ENCODE measurements around the gene GIPC1. TPM values are rescaled to one million over a fixed set of nuclear protein-coding genes. Genes with fewer than 3 reads are reported as not detected.
"Not testable (repeated sequence)": the region's sequence is repeated elsewhere in the genome, so short reads cannot be mapped to it uniquely, and the experiment has no call there.

Gene GIPC1
- total RNA-seq, 2 experiments from 2014 or later: 17.3 to 19.6 TPM

- DNase-seq (no peak), ATAC-seq (no peak)
- TF ChIP-seq, protein P1, sequence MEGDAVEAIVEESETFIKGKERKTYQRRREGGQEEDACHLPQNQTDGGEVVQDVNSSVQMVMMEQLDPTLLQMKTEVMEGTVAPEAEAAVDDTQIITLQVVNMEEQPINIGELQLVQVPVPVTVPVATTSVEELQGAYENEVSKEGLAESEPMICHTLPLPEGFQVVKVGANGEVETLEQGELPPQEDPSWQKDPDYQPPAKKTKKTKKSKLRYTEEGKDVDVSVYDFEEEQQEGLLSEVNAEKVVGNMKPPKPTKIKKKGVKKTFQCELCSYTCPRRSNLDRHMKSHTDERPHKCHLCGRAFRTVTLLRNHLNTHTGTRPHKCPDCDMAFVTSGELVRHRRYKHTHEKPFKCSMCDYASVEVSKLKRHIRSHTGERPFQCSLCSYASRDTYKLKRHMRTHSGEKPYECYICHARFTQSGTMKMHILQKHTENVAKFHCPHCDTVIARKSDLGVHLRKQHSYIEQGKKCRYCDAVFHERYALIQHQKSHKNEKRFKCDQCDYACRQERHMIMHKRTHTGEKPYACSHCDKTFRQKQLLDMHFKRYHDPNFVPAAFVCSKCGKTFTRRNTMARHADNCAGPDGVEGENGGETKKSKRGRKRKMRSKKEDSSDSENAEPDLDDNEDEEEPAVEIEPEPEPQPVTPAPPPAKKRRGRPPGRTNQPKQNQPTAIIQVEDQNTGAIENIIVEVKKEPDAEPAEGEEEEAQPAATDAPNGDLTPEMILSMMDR (IDR thresholded peaks at IDR 0.05): no peak
- Mint-ChIP-seq H3K4me3 (no peak overlapping the region), H3K27me3 (peaks cover 2% of the 10 kb centered on the region), H3K27ac (no peak overlapping the region), H3K4me1 (ENCODE audit: low read depth) (peaks cover 8% of the 10 kb centered on the region), H3K9me3 (no peaks in the 10 kb centered on the region), H3K36me3 (ENCODE audit: low read depth) (peaks cover 18% of the 10 kb centered on the region)
- ChIA-PET CTCF (interaction anchor here (1.0 to 2.3 kb wide), 6 partner anchors 11 to 40 kb away, joined by 3 to 16 read pairs (median 4); partner anchors contain the start of gene PKN1), POLR2A (interaction anchor here (1.1 to 1.6 kb wide), 3 partner anchors 11 to 51 kb away, joined by 3 to 4 read pairs (median 4); partner anchors contain the start of gene DNAJB1)
- intact Hi-C loops (cut with micrococcal nuclease): no loop called here
Measured at GRCh38 chr19:14467816-14468215, 28.1 kb downstream of the GIPC1 start.

- Mint-ChIP-seq H3K9me3 (no peaks in the 10 kb centered on the region), H3K36me3 (ENCODE audit: low read depth) (peaks cover 22% of the 10 kb centered on the region), H3K27me3 (no peaks in the 10 kb centered on the region), H3K4me3 (no peak overlapping the region), H3K27ac (no peak overlapping the region), H3K4me1 (ENCODE audit: low read depth) (peaks cover 5% of the 10 kb centered on the region)
- TF ChIP-seq, protein P1 (IDR thresholded peaks at IDR 0.05): no peak
- ATAC-seq (no peak), DNase-seq (no peak)
- POLR2A ChIA-PET: interaction anchor here (1.6 kb wide), 1 partner anchor 51 kb away, joined by 4 read pairs; the partner anchor contains the start of gene DNAJB1
- intact Hi-C loops (cut with micrococcal nuclease): no loop called here
- CTCF ChIA-PET: interaction anchor here (1.0 to 2.3 kb wide), 5 partner anchors 11 to 40 kb away, joined by 3 to 16 read pairs (median 3); no protein-coding TSS in a partner anchor
Measured at GRCh38 chr19:14467391-14467790, 28.5 kb downstream of the GIPC1 start.

GRCh38 chr19:14463747-14464146, 32.2 kb downstream of the GIPC1 start:
- no peak overlapping the region for H3K4me3 Mint-ChIP-seq

GRCh38 chr19:14462401-14462800, 33.5 kb downstream of the GIPC1 start:
- peaks cover 32% of the 10 kb centered on the region for H3K36me3 Mint-ChIP-seq (ENCODE audit: low read depth)
- CTCF ChIA-PET; H3K27me3 Mint-ChIP-seq; POLR2A ChIA-PET; ATAC-seq; intact Hi-C loops (cut with micrococcal nuclease); DNase-seq; H3K27ac Mint-ChIP-seq; H3K4me1 Mint-ChIP-seq (ENCODE audit: low read depth); H3K9me3 Mint-ChIP-seq; H3K4me3 Mint-ChIP-seq: not testable (repeated sequence)

More at GRCh38 chr19:14463747-14464146, 32.2 kb downstream of the GIPC1 start:
- intact Hi-C loops (cut with micrococcal nuclease): no loop called here
- ChIA-PET POLR2A (no interaction called here), CTCF (no interaction called here)
- TF ChIP-seq, protein P1 (IDR thresholded peaks at IDR 0.05): no peak
- Mint-ChIP-seq H3K27ac (no peak overlapping the region), H3K9me3 (no peaks in the 10 kb centered on the region), H3K36me3 (ENCODE audit: low read depth) (peaks cover 34% of the 10 kb centered on the region), H3K4me1 (ENCODE audit: low read depth) (peaks cover 9% of the 10 kb centered on the region), H3K27me3 (no peaks in the 10 kb centered on the region)
- ATAC-seq (no peak), DNase-seq (no peak)

DNA sequence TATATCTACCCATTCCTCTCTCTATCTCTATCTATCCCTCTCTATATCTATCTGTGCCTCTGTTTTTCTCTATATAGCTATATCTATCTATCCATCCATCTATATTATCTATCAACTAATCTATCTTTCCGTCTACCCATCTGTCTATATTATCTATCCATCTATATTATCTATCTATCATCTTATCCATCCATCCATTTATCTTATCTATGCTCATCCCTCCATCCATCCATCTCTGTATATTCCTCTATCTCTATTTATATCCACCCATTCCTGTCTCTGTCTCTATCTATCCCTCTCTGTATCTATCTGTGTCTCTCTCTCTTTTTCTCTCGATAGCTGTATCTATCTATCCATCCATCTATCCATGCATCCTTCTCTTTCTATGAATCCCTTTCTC, 35.0 kb downstream of the GIPC1 start:
- POLR2A ChIA-PET: no interaction called here
- CTCF ChIA-PET: interaction anchor here (0.7 to 4.3 kb wide), 2 partner anchors 19 to 263 kb away, joined by 3 to 20 read pairs; no protein-coding TSS in a partner anchor
- peaks cover 31% of the 10 kb centered on the region for H3K36me3 Mint-ChIP-seq (ENCODE audit: low read depth)
- H3K4me1 Mint-ChIP-seq (ENCODE audit: low read depth): peaks cover 9% of the 10 kb centered on the region
- ATAC-seq: no peak
- no peak overlapping the region for H3K4me3 Mint-ChIP-seq
- TF ChIP-seq, protein P1 (IDR thresholded peaks at IDR 0.05): no peak
- no peak for DNase-seq
- H3K9me3 Mint-ChIP-seq: no peaks in the 10 kb centered on the region
- intact Hi-C loops (cut with micrococcal nuclease): no loop called here
- no peaks in the 10 kb centered on the region for H3K27me3 Mint-ChIP-seq
- H3K27ac Mint-ChIP-seq: no peak overlapping the region

All from activated CD8-positive, alpha-beta T cell treated with anti-CD3 and anti-CD28 coated beads for 36 hours (primary cell).